Omental fat pad (tissue), 4 donors: Measurements from ENCODE around the gene HES2. TPM values are rescaled to one million over a fixed set of nuclear protein-coding genes. Genes with fewer than 3 reads are reported as not detected.

ENCODE experiments used
- ATAC-seq: fragments of 150-250 bp; one replicate; pipeline ENCODE4 v1.9.1; 2016; ENCODE audit warnings: mild to moderate bottlenecking, moderate library complexity; ENCODE audit not compliant: low FRiP score
- DNase-seq: peaks from one replicate; pipeline ENCODE4 v3.0.0-alpha.2; 2019; ENCODE audit warnings: low spot score
- CTCF ChIP-seq, 3 donors: fragments of 450-650 bp; IDR thresholded peaks; one replicate each; pipeline ENCODE4 v1.5.1; 2016 to 2017; ENCODE audit warnings: antibody characterized with exemption in 3 of 3, mild to moderate bottlenecking in 3 of 3, moderate library complexity in 2 of 3
- total RNA-seq, 4 donors: library from RNA; depleted of rRNA; stranded (reverse); fragments of >200 nt; gene quantifications; one replicate each; pipeline ENCODE4 v1.1.0, GENCODE V29; 2016

HES2 gene
- total RNA-seq, 4 donors from 2014 or later, result 0.12 TPM; not detected in 3

GRCh38 chr1:6417961-6418667 is 1.6 kb downstream of the HES2 start:
- DNase-seq (no peak), ATAC-seq (no peak)
- TF ChIP-seq CTCF (IDR thresholded peaks at IDR 0.05), result no peak

GRCh38 chr1:6416906-6417305 is 2.8 kb downstream of the HES2 start:
- ATAC-seq, result no peak
- TF ChIP-seq CTCF (IDR thresholded peaks at IDR 0.05), result no peak

GRCh38 chr1:6416295-6416656 is 3.4 kb downstream of the HES2 start:
- ATAC-seq, result no peak
- TF ChIP-seq CTCF (IDR thresholded peaks at IDR 0.05), result no peak
- no peak for DNase-seq

More at GRCh38 chr1:6416906-6417305, 2.8 kb downstream of the HES2 start:
- DNase-seq, result no peak

- DNase-seq (no peak), ATAC-seq (no peak)
- no peak for TF ChIP-seq CTCF (IDR thresholded peaks at IDR 0.05)
Measured at GRCh38 chr1:6414881-6415626, 4.7 kb downstream of the HES2 start.

- DNase-seq, result no peak
- no peak for TF ChIP-seq CTCF (IDR thresholded peaks at IDR 0.05)
- ATAC-seq, result no peak
Measured at GRCh38 chr1:6414443-6414844, 5.3 kb downstream of the HES2 start.

GRCh38 chr1:6412896-6413295 is 6.8 kb downstream of the HES2 start:
- TF ChIP-seq CTCF (IDR thresholded peaks at IDR 0.05), result no peak
- DNase-seq, result no peak
- no peak for ATAC-seq
